Stimulated activated effector memory CD8-positive, alpha-beta T cell treated with anti-CD3 and anti-CD28 coated beads, Interleukin-12 subunit alpha, Interleukin-12 subunit beta, amount 100 ng/mL, for 72 hours (primary cell): Measurements from ENCODE around the gene ATP2B1.
"Not testable (repeated sequence)": the region's sequence is repeated elsewhere in the genome, so short reads cannot be mapped to it uniquely, and the experiment has no call there.

Experiments
- ATAC-seq: fragments of 150-1000 bp; cut with Tn5 transposase; 2 replicates; pipeline ENCODE4 v1.10.0; 2021
- DNase-seq, 2 donors: peaks; one replicate each; pipeline ENCODE4 v3.0.0; 2021 to 2022; ENCODE audit warnings: low spot score in 2 of 2
- H3K27ac Mint-ChIP-seq: one replicate; pipeline ENCODE4 v1.8.0; 2022; ENCODE audit warnings: mild to moderate bottlenecking, mixed read lengths
- H3K36me3 Mint-ChIP-seq: one replicate; pipeline ENCODE4 v1.8.0; 2022; ENCODE audit warnings: mild to moderate bottlenecking, mixed read lengths
- H3K4me1 Mint-ChIP-seq: one replicate; pipeline ENCODE4 v1.8.0; 2022; ENCODE audit warnings: mixed read lengths
- H3K4me3 Mint-ChIP-seq: one replicate; pipeline ENCODE4 v1.8.0; 2022; ENCODE audit warnings: mild to moderate bottlenecking, mixed read lengths
- H3K9me3 Mint-ChIP-seq: one replicate; pipeline ENCODE4 v1.8.0; 2022; ENCODE audit warnings: mixed read lengths

Gene ATP2B1

GRCh38 chr12:89704457-89704856 lies 4.2 kb downstream of the ATP2B1 start:
- H3K36me3 Mint-ChIP-seq = peaks cover 12% of the 10 kb centered on the region
- ATAC-seq (no peak), DNase-seq (no peak)
- no peak overlapping the region for H3K27ac Mint-ChIP-seq
- peaks cover 50% of the 10 kb centered on the region for H3K4me1 Mint-ChIP-seq
- no peak overlapping the region for H3K4me3 Mint-ChIP-seq
- H3K9me3 Mint-ChIP-seq = no peaks in the 10 kb centered on the region

- no peak overlapping the region for H3K4me3 Mint-ChIP-seq
- DNase-seq = no peak
- ATAC-seq = no peak
- H3K27ac Mint-ChIP-seq = no peak overlapping the region
- no peaks in the 10 kb centered on the region for H3K9me3 Mint-ChIP-seq
- H3K4me1 Mint-ChIP-seq = peaks cover 52% of the 10 kb centered on the region
- H3K36me3 Mint-ChIP-seq = peaks cover 8% of the 10 kb centered on the region
Measured at GRCh38 chr12:89703768-89704167, 4.9 kb downstream of the ATP2B1 start.

GRCh38 chr12:89702503-89702902 lies 6.1 kb downstream of the ATP2B1 start:
- no peak for ATAC-seq
- no peaks in the 10 kb centered on the region for H3K9me3 Mint-ChIP-seq

GRCh38 chr12:89701606-89702206 lies 6.9 kb downstream of the ATP2B1 start:
- no peak overlapping the region for H3K4me3 Mint-ChIP-seq
- no peaks in the 10 kb centered on the region for H3K9me3 Mint-ChIP-seq
- H3K27ac Mint-ChIP-seq = no peak overlapping the region
- H3K36me3 Mint-ChIP-seq = no peaks in the 10 kb centered on the region
- ATAC-seq = no peak
- H3K4me1 Mint-ChIP-seq = peaks cover 67% of the 10 kb centered on the region
- DNase-seq = no peak

More at GRCh38 chr12:89702503-89702902, 6.1 kb downstream of the ATP2B1 start:
- no peak for DNase-seq
- Mint-ChIP-seq H3K4me1 (peaks cover 64% of the 10 kb centered on the region), H3K36me3 (peaks cover 3% of the 10 kb centered on the region), H3K27ac (no peak overlapping the region), H3K4me3 (no peak overlapping the region)

GRCh38 chr12:89700191-89700810 lies 8.3 kb downstream of the ATP2B1 start:
- no peak overlapping the region for H3K4me3 Mint-ChIP-seq
- ATAC-seq = peak; percentile 36
- no peaks in the 10 kb centered on the region for H3K9me3 Mint-ChIP-seq
- no peak overlapping the region for H3K27ac Mint-ChIP-seq
- peaks cover 65% of the 10 kb centered on the region for H3K4me1 Mint-ChIP-seq
- DNase-seq = no peak
- no peaks in the 10 kb centered on the region for H3K36me3 Mint-ChIP-seq

- peaks cover 74% of the 10 kb centered on the region for H3K4me1 Mint-ChIP-seq
- ATAC-seq (no peak), DNase-seq (no peak)
- no peak overlapping the region for H3K27ac Mint-ChIP-seq
- H3K36me3 Mint-ChIP-seq = no peaks in the 10 kb centered on the region
- no peak overlapping the region for H3K4me3 Mint-ChIP-seq
- H3K9me3 Mint-ChIP-seq = no peaks in the 10 kb centered on the region
Measured at GRCh38 chr12:89698607-89699006, 10.0 kb downstream of the ATP2B1 start.

- not testable (repeated sequence) for H3K9me3 Mint-ChIP-seq, H3K4me3 Mint-ChIP-seq, ATAC-seq, H3K36me3 Mint-ChIP-seq, H3K27ac Mint-ChIP-seq, DNase-seq
- peaks cover 77% of the 10 kb centered on the region for H3K4me1 Mint-ChIP-seq
Measured at GRCh38 chr12:89697728-89698127, 10.9 kb downstream of the ATP2B1 start.

- Mint-ChIP-seq H3K36me3 (no peaks in the 10 kb centered on the region), H3K4me3 (no peak overlapping the region), H3K27ac (no peak overlapping the region), H3K4me1 (peaks cover 78% of the 10 kb centered on the region), H3K9me3 (no peaks in the 10 kb centered on the region)
- ATAC-seq = no peak
- DNase-seq = no peak
Measured at GRCh38 chr12:89697296-89697695, 11.3 kb downstream of the ATP2B1 start.

- ATAC-seq = no peak
- H3K27ac Mint-ChIP-seq = no peak overlapping the region
- no peak for DNase-seq
- H3K4me1 Mint-ChIP-seq = peaks cover 73% of the 10 kb centered on the region
- H3K4me3 Mint-ChIP-seq = no peak overlapping the region
- no peaks in the 10 kb centered on the region for H3K36me3 Mint-ChIP-seq
- H3K9me3 Mint-ChIP-seq = no peaks in the 10 kb centered on the region
Measured at GRCh38 chr12:89695830-89696229, 12.8 kb downstream of the ATP2B1 start.

GRCh38 chr12:89695100-89695499 lies 13.5 kb downstream of the ATP2B1 start:
- Mint-ChIP-seq H3K9me3 (no peaks in the 10 kb centered on the region), H3K4me1 (peaks cover 70% of the 10 kb centered on the region), H3K36me3 (no peaks in the 10 kb centered on the region), H3K4me3 (no peak overlapping the region), H3K27ac (no peak overlapping the region)
- DNase-seq = no peak
- no peak for ATAC-seq

- Mint-ChIP-seq H3K27ac (no peak overlapping the region), H3K36me3 (no peaks in the 10 kb centered on the region), H3K4me1 (peaks cover 69% of the 10 kb centered on the region), H3K9me3 (no peaks in the 10 kb centered on the region), H3K4me3 (no peak overlapping the region)
- DNase-seq (no peak), ATAC-seq (no peak)
Measured at GRCh38 chr12:89694542-89694941, 14.1 kb downstream of the ATP2B1 start.

- DNase-seq = no peak
- no peaks in the 10 kb centered on the region for H3K36me3 Mint-ChIP-seq
- H3K4me1 Mint-ChIP-seq = peaks cover 73% of the 10 kb centered on the region
- ATAC-seq = no peak
- H3K4me3 Mint-ChIP-seq = no peak overlapping the region
- H3K27ac Mint-ChIP-seq = no peak overlapping the region
- no peaks in the 10 kb centered on the region for H3K9me3 Mint-ChIP-seq
Measured at GRCh38 chr12:89693639-89694202, 14.9 kb downstream of the ATP2B1 start.

GRCh38 chr12:89692439-89692838 lies 16.2 kb downstream of the ATP2B1 start:
- Mint-ChIP-seq H3K36me3 (no peaks in the 10 kb centered on the region), H3K4me1 (peaks cover 71% of the 10 kb centered on the region), H3K27ac (no peak overlapping the region), H3K4me3 (no peak overlapping the region), H3K9me3 (no peaks in the 10 kb centered on the region)
- DNase-seq (no peak), ATAC-seq (no peak)

GRCh38 chr12:89691659-89692058 lies 17.0 kb downstream of the ATP2B1 start:
- ATAC-seq = no peak
- no peak overlapping the region for H3K4me3 Mint-ChIP-seq
- no peak overlapping the region for H3K27ac Mint-ChIP-seq
- no peaks in the 10 kb centered on the region for H3K9me3 Mint-ChIP-seq
- no peaks in the 10 kb centered on the region for H3K36me3 Mint-ChIP-seq
- H3K4me1 Mint-ChIP-seq = peaks cover 66% of the 10 kb centered on the region
- no peak for DNase-seq

- H3K9me3 Mint-ChIP-seq = no peaks in the 10 kb centered on the region
- DNase-seq (no peak), ATAC-seq (no peak)
- no peak overlapping the region for H3K4me3 Mint-ChIP-seq
- H3K36me3 Mint-ChIP-seq = no peaks in the 10 kb centered on the region
- no peak overlapping the region for H3K27ac Mint-ChIP-seq
- peaks cover 67% of the 10 kb centered on the region for H3K4me1 Mint-ChIP-seq
Measured at GRCh38 chr12:89690925-89691324, 17.7 kb downstream of the ATP2B1 start.

GRCh38 chr12:89689306-89689705 lies 19.3 kb downstream of the ATP2B1 start:
- H3K9me3 Mint-ChIP-seq = no peaks in the 10 kb centered on the region
- H3K27ac Mint-ChIP-seq = no peak overlapping the region
- H3K4me3 Mint-ChIP-seq = no peak overlapping the region
- DNase-seq (no peak), ATAC-seq (no peak)
- H3K4me1 Mint-ChIP-seq = peaks cover 64% of the 10 kb centered on the region
- H3K36me3 Mint-ChIP-seq = no peaks in the 10 kb centered on the region
